ENCODE measurements around the gene DNHD1.
A peak's percentile ranks its signal among the peaks of the same experiment; 100 is the strongest.

DNHD1 gene

GRCh38 chr11:6611092-6611962, 114.2 kb downstream of the DNHD1 start:
- peaks cover 52% of the 10 kb centered on the region for H3K36me3 ChIP-seq (ENCODE audit: control insufficient read depth, low read length)
- peaks cover 28% of the 10 kb centered on the region for H3K79me2 ChIP-seq (ENCODE audit: control insufficient read depth, low read length)
- H3K4me1 ChIP-seq (ENCODE audit: control insufficient read depth, low read length): peaks cover 39% of the 10 kb centered on the region
- H4K20me1 ChIP-seq (ENCODE audit: control insufficient read depth, insufficient read depth, low read depth, low read length): no peaks in the 10 kb centered on the region
- no peak for TF ChIP-seq EZH2phosphoT487 (IDR thresholded peaks at IDR 0.05; ENCODE audit: borderline replicate concordance, low read length)
- H3K27me3 ChIP-seq (ENCODE audit: control insufficient read depth, low read length): no peaks in the 10 kb centered on the region
- H3K4me3 ChIP-seq (ENCODE audit: low read length): peak overlapping the region; percentile 92
- H3K4me2 ChIP-seq (ENCODE audit: low read length): peak overlapping the region; percentile 86
- H3K27ac ChIP-seq (ENCODE audit: low read depth, low read length): peak overlapping the region; percentile 15; the same call in 1 of the 2 replicates
- no peaks in the 10 kb centered on the region for H3K9me2 ChIP-seq (replicated peaks; ENCODE audit: control insufficient read depth, low read length)
- H3F3A ChIP-seq (ENCODE audit: control insufficient read depth, insufficient read depth): peaks cover 10% of the 10 kb centered on the region; the same call in 1 of the 2 replicates
- no peaks in the 10 kb centered on the region for H3K9me3 ChIP-seq (ENCODE audit: control insufficient read depth, insufficient read depth, low read length)

GRCh38 chr11:6611963-6612212, 114.8 kb downstream of the DNHD1 start:
- Histone ChIP-seq H4K20me1 (ENCODE audit: control insufficient read depth, insufficient read depth, low read depth, low read length) (no peaks in the 10 kb centered on the region), H3F3A (ENCODE audit: control insufficient read depth, insufficient read depth) (peaks cover 10% of the 10 kb centered on the region; the same call in 1 of the 2 replicates), H3K9me2 (replicated peaks; ENCODE audit: control insufficient read depth, low read length) (no peaks in the 10 kb centered on the region), H3K79me2 (ENCODE audit: control insufficient read depth, low read length) (peaks cover 22% of the 10 kb centered on the region), H3K4me2 (ENCODE audit: low read length) (peak overlapping the region; percentile 86), H3K4me3 (ENCODE audit: low read length) (peak overlapping the region; percentile 92), H3K9me3 (ENCODE audit: control insufficient read depth, insufficient read depth, low read length) (no peaks in the 10 kb centered on the region), H3K27ac (ENCODE audit: low read depth, low read length) (peak overlapping the region; percentile 91; the same call in 1 of the 2 replicates), H3K27me3 (ENCODE audit: control insufficient read depth, low read length) (no peaks in the 10 kb centered on the region), H3K4me1 (ENCODE audit: control insufficient read depth, low read length) (peaks cover 33% of the 10 kb centered on the region), H3K36me3 (ENCODE audit: control insufficient read depth, low read length) (peaks cover 47% of the 10 kb centered on the region)
- TF ChIP-seq CTCF (IDR thresholded peaks at IDR 0.05; ENCODE audit: low read depth, low read length, poor library complexity, severe bottlenecking) (no peak), EZH2phosphoT487 (IDR thresholded peaks at IDR 0.05; ENCODE audit: borderline replicate concordance, low read length) (no peak)

- no peak for TF ChIP-seq EZH2phosphoT487 (IDR thresholded peaks at IDR 0.05; ENCODE audit: borderline replicate concordance, low read length)
- TF ChIP-seq CTCF (IDR thresholded peaks at IDR 0.05; ENCODE audit: low read depth, low read length, poor library complexity, severe bottlenecking): peak; percentile 86
- Histone ChIP-seq H3K36me3 (ENCODE audit: control insufficient read depth, low read length) (peaks cover 44% of the 10 kb centered on the region), H4K20me1 (ENCODE audit: control insufficient read depth, insufficient read depth, low read depth, low read length) (no peaks in the 10 kb centered on the region), H3K4me1 (ENCODE audit: control insufficient read depth, low read length) (peaks cover 28% of the 10 kb centered on the region), H3F3A (ENCODE audit: control insufficient read depth, insufficient read depth) (peaks cover 6% of the 10 kb centered on the region; the same call in 1 of the 2 replicates), H3K4me3 (ENCODE audit: low read length) (peak within 1 kb of the TSS; percentile 92), H3K27me3 (ENCODE audit: control insufficient read depth, low read length) (no peaks in the 10 kb centered on the region), H3K4me2 (ENCODE audit: low read length) (peak within 1 kb of the TSS; percentile 97), H3K9me2 (replicated peaks; ENCODE audit: control insufficient read depth, low read length) (no peaks in the 10 kb centered on the region), H3K27ac (ENCODE audit: low read depth, low read length) (peak within 1 kb of the TSS; percentile 91), H3K79me2 (ENCODE audit: control insufficient read depth, low read length) (peaks cover 19% of the 10 kb centered on the region), H3K9me3 (ENCODE audit: control insufficient read depth, insufficient read depth, low read length) (no peaks in the 10 kb centered on the region)
Measured at GRCh38 chr11:6612213-6613041, 115.3 kb downstream of the DNHD1 start, which contains the start of gene TAF10. Gene TAF10 (minus strand): TSS chr11:6612216. CDS start chr11:6612189, 27 bp downstream.

All from DOHH2 (cell line).